Activated CD4-positive, alpha-beta memory T cell treated with anti-CD3 and anti-CD28 coated beads for 36 hours (primary cell): ENCODE data around the gene SERPINA12. TPM values are rescaled to one million over a fixed set of nuclear protein-coding genes. Genes with fewer than 3 reads are reported as not detected.

Source experiments
- total RNA-seq, 2 experiments: library from RNA; stranded (reverse); gene quantifications; one replicate each; pipeline ENCODE4 v1.2.3, GENCODE V29; 2021

The SERPINA12 gene
- total RNA-seq, 2 experiments from 2014 or later = not detected

Other genes with a start within 250 kb of the SERPINA12 start
- not detected for gene SERPINA10, start 216.2 kb downstream of the SERPINA12 start, total RNA-seq
- not detected for gene SERPINA6, start 186.1 kb downstream of the SERPINA12 start, total RNA-seq
- gene SERPINA2, start 142.8 kb downstream of the SERPINA12 start, total RNA-seq = not detected
- gene SERPINA1, start 120.9 kb downstream of the SERPINA12 start, total RNA-seq = 10 to 100 TPM; 22.1 to 24.5 TPM
- not detected for gene SERPINA11, start 56.7 kb downstream of the SERPINA12 start, total RNA-seq
- not detected for gene SERPINA9, start 33.3 kb downstream of the SERPINA12 start, total RNA-seq
- gene SERPINA4, start 52.0 kb upstream of the SERPINA12 start, total RNA-seq = not detected
- not detected for gene SERPINA5, start 72.0 kb upstream of the SERPINA12 start, total RNA-seq
- gene SERPINA3, start 102.9 kb upstream of the SERPINA12 start, total RNA-seq = not detected